GM12878 (cell line): ENCODE measurements around the gene PNPLA5. TPM values are rescaled to one million over a fixed set of nuclear protein-coding genes. Genes with fewer than 3 reads are reported as not detected.

Experiments used
- ATAC-seq: fragments of 200-7000 bp; cut with Tn5 transposase; 3 replicates; pipeline ENCODE4 v1.9.1; 2020; ENCODE audit warnings: mild to moderate bottlenecking, moderate library complexity
- BruUV-seq: library from RNA; stranded (reverse); fragments of 400-500 nt; replicated peaks from 2 replicates; lab custom pipeline; 2021; lab: Mats Ljungman, UMichigan
- CTCF ChIA-PET: fragments of 300-600 bp; sonication (Branson Sonifier 250); formaldehyde crosslinking; extraction: SDS; loops from one replicate; lab custom pipeline; 2021; ENCODE audit warnings: inconsistent platforms; lab: Yijun Ruan, JAX
- POLR2A ChIA-PET: fragments of 350-600 bp; formaldehyde crosslinking; extraction: SDS; loops from one replicate; lab custom pipeline; 2021; ENCODE audit warnings: inconsistent platforms; lab: Charles Lee
- RAD21 ChIA-PET: fragments of 300-600 bp; sonication (Branson Sonifier 250); formaldehyde crosslinking; loops from one replicate; lab custom pipeline; 2023; ENCODE audit warnings: antibody characterized with exemption; ENCODE audit not compliant: unreplicated experiment; lab: Charles Lee
- SMC1A ChIA-PET: fragments of 300-600 bp; sonication (Branson Sonifier 250); formaldehyde crosslinking; loops from one replicate; lab custom pipeline; 2023; ENCODE audit not compliant: unreplicated experiment, uncharacterized antibody; lab: Charles Lee
- DNase-seq: peaks from one replicate; pipeline ENCODE4 v3.0.0-alpha.2; 2011; ENCODE audit warnings: low read depth, low spot score
- FAIRE-seq: peaks from 3 replicates; lab custom pipeline; 2011; peaks lifted over from hg19 to GRCh38; lab: Jason Lieb, UNC
- H2AFZ ChIP-seq: 2 replicates; pipeline ENCODE4 v1.6.0; 2011; ENCODE audit warnings: low read depth, low read length, control low read depth; ENCODE audit not compliant: control insufficient read depth
- H3K27ac ChIP-seq: 2 replicates; pipeline ENCODE4 v1.5.1; 2011; ENCODE audit warnings: control low read depth; ENCODE audit not compliant: control insufficient read depth, insufficient read depth
- H3K27me3 ChIP-seq, 2 experiments: replicated peaks in 1 of 2; 2 replicates each; pipeline versions ENCODE4 v1.6.0 to v1.6.1; 2011; ENCODE audit warnings: low read length in 1 of 2; ENCODE audit not compliant: control insufficient read depth in 2 of 2, insufficient read depth in 2 of 2
- H3K36me3 ChIP-seq, 2 experiments: 2 replicates each; pipeline ENCODE4 v1.5.1; 2011; ENCODE audit warnings: low read length in 1 of 2; ENCODE audit not compliant: control insufficient read depth in 2 of 2, insufficient read depth in 2 of 2
- H3K4me1 ChIP-seq: 2 replicates; pipeline ENCODE4 v1.6.1; 2011; ENCODE audit warnings: mild to moderate bottlenecking, low read length, moderate library complexity, mixed read lengths; ENCODE audit not compliant: control insufficient read depth, insufficient read depth
- H3K4me2 ChIP-seq: 2 replicates; pipeline ENCODE4 v1.6.0; 2011; ENCODE audit warnings: control low read depth; ENCODE audit not compliant: control insufficient read depth, insufficient read depth
- H3K4me3 ChIP-seq: fragments of 200-600 bp; sonication (generic); 2 replicates; pipeline ENCODE4 v1.5.1; 2016
- H3K79me2 ChIP-seq: 2 replicates; pipeline ENCODE4 v1.6.0; 2011; ENCODE audit warnings: low read length; ENCODE audit not compliant: control insufficient read depth, insufficient read depth
- H3K9ac ChIP-seq: 2 replicates; pipeline ENCODE4 v1.8.0; 2011; ENCODE audit warnings: low read length, control low read depth, mixed read lengths; ENCODE audit not compliant: control insufficient read depth, insufficient read depth
- H3K9me3 ChIP-seq: replicated peaks from 3 replicates; pipeline ENCODE4 v1.5.1; 2011; ENCODE audit warnings: mild to moderate bottlenecking, low read length; ENCODE audit not compliant: control insufficient read depth, insufficient read depth
- H4K20me1 ChIP-seq: 2 replicates; pipeline ENCODE4 v1.6.0; 2011; ENCODE audit not compliant: control insufficient read depth, insufficient read depth
- BMI1 ChIP-seq: fragments of 450-650 bp; IDR thresholded peaks from 2 replicates; pipeline ENCODE4 v1.6.1; 2016; ENCODE audit warnings: mild to moderate bottlenecking, moderate library complexity, borderline replicate concordance
- CHD4 ChIP-seq: fragments of 200-600 bp; sonication (generic); IDR thresholded peaks from 2 replicates; pipeline ENCODE4 v1.6.1; 2016; ENCODE audit warnings: mild to moderate bottlenecking
- CREB1 ChIP-seq: IDR thresholded peaks from 2 replicates; pipeline ENCODE4 v1.6.1; 2012; ENCODE audit warnings: low read depth, mild to moderate bottlenecking, inconsistent platforms
- EED ChIP-seq: sonication (generic); IDR thresholded peaks from 2 replicates; pipeline ENCODE4 v1.6.1; 2016; ENCODE audit warnings: antibody characterized with exemption, low read depth
- HDGF ChIP-seq: fragments of 450-650 bp; IDR thresholded peaks from 2 replicates; pipeline ENCODE4 v1.6.1; 2016; ENCODE audit warnings: antibody characterized with exemption
- MYB ChIP-seq: fragments of 150-350 bp; IDR thresholded peaks from 2 replicates; pipeline ENCODE4 v1.6.1; 2014; ENCODE audit warnings: mild to moderate bottlenecking, low read depth, low read length, borderline replicate concordance
- NR2C2 ChIP-seq: IDR thresholded peaks from 2 replicates; pipeline ENCODE4 v1.6.1; 2011; ENCODE audit warnings: borderline replicate concordance, low read depth; ENCODE audit not compliant: control insufficient read depth, insufficient read length
- SMARCA5 ChIP-seq: fragments of 450-650 bp; IDR thresholded peaks from 2 replicates; pipeline ENCODE4 v1.6.1; 2017; ENCODE audit warnings: mild to moderate bottlenecking
- TBL1XR1 ChIP-seq: IDR thresholded peaks from 2 replicates; pipeline ENCODE4 v1.6.1; 2012; ENCODE audit warnings: low read depth, low read length, improper control_type of control experiment
- ZNF217 ChIP-seq: fragments of 450-650 bp; IDR thresholded peaks from 2 replicates; pipeline ENCODE4 v1.6.1; 2017; ENCODE audit warnings: antibody characterized with exemption, mild to moderate bottlenecking
- WGBS: methylation state at CpG from one replicate; pipeline ENCODE4 v1.1.6; 2016; ENCODE audit warnings: low lambda C conversion rate; ENCODE audit not compliant: insufficient replicate concordance, insufficient coverage; ENCODE audit errors: missing lambda C conversion rate; 5-methylcytosine and 5-hydroxymethylcytosine counted together
- in situ Hi-C: fragments of 300-500 bp; cut with MboI; formaldehyde crosslinking; loops from 9 replicates; pipeline ENCODE4 v1.14.3; 2018; ENCODE audit warnings: mixed read lengths
- intact Hi-C: fragments of 100-400 bp; cut with micrococcal nuclease; formaldehyde crosslinking; loops from one replicate; pipeline ENCODE4 v1.14.2; 2022; ENCODE audit not compliant: unreplicated experiment
- polyA plus RNA-seq, 11 experiments: library from polyadenylated mRNA; depleted of rRNA in 4 of 11; unstranded in 6 of 11; stranded (reverse) in 5 of 11; fragments of >200 nt; fragmentation: Nextera tagmentation in 4 of 11; fragmentation: Illumina TruSeq in 1 of 11; extraction: Ambion mirVana in 4 of 11; extraction: Trizol in 1 of 11; gene quantifications; 1 replicate in 1 of 11; 2 replicates in 10 of 11; pipeline versions ENCODE4 v1.2.1 to v1.2.3, GENCODE V29; 2011 to 2016; ENCODE audit warnings: inconsistent platforms in 2 of 11, missing spikeins in 2 of 11, low read depth in 1 of 11
- total RNA-seq, 4 experiments: library from RNA; depleted of rRNA in 3 of 4; stranded (reverse); fragments of >200 nt in 3 of 4; fragmentation: Illumina TruSeq in 1 of 4; extraction: Trizol in 1 of 4; gene quantifications; 2 replicates each; pipeline versions ENCODE4 v1.2.1 to v1.2.3, GENCODE V29; 2013 to 2021
- TF ChIP-seq, protein P1 (sequence below): IDR thresholded peaks from 2 replicates; pipeline ENCODE4 v1.6.1; 2012; ENCODE audit warnings: low read length, inconsistent platforms
- TF ChIP-seq, protein P2 (sequence below): IDR thresholded peaks from 2 replicates; pipeline ENCODE4 v1.6.1; 2012; ENCODE audit warnings: improper control_type of control experiment, low read depth, low read length; ENCODE audit not compliant: insufficient replicate concordance
- TF ChIP-seq, protein P3 (sequence below): fragments of 450-650 bp; formaldehyde crosslinking; IDR thresholded peaks from 2 replicates; pipeline ENCODE4 v1.5.0; 2022; ENCODE audit warnings: mild to moderate bottlenecking, missing genetic modification characterization

PNPLA5 gene
- total and polyA plus RNA-seq, 10 of the 15 experiments (the other 5 are each of a cell fraction or from before 2014, with no cell fraction given), result not detected

DNA sequence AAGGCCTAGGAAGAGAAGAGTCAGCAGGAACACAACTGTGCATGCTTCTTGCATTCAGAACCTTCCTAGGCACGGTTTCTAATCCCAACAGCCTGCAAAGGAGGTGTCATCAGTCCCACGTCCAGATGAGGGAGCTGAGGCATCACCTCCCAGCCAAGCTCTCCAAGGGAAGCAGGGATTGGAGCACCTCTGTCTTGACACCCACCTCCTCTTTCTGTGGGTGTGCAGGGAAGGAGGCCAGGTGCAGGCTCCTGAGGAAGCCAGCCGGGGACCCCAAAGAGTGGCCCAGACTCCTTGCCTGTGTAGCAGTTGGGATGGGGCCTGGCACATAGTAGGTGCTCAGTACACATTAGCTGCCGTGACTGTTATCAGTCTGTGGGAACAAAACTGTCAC, 2.0 kb downstream of the PNPLA5 start:
- Histone ChIP-seq H3K36me3 (no peaks in the 10 kb centered on the region), H3K79me2 (no peaks in the 10 kb centered on the region), H3K27ac (no peak overlapping the region), H3K4me3 (no peak overlapping the region), H3K4me1 (peaks cover under 1% of the 10 kb centered on the region), H3K4me2 (no peak overlapping the region), H3K9me3 (no peaks in the 10 kb centered on the region), H3K27me3 (peaks cover 11% of the 10 kb centered on the region in 2 experiments), H2AFZ (no peak overlapping the region), H3K9ac (no peak overlapping the region), H4K20me1 (no peaks in the 10 kb centered on the region; the same call in 1 of the 2 replicates)
- ChIA-PET POLR2A (no interaction called here), CTCF (interaction anchor here (1.4 kb wide), 1 partner anchor 56 kb away, joined by 3 read pairs; no protein-coding TSS in a partner anchor), RAD21 (no interaction called here), SMC1A (no interaction called here)
- in situ Hi-C loops, result no loop called here
- DNase-seq, result no peak
- no peak for ATAC-seq
- no peak for TF ChIP-seq HDGF
- no peak for TF ChIP-seq NR2C2
- TF ChIP-seq, protein P1, sequence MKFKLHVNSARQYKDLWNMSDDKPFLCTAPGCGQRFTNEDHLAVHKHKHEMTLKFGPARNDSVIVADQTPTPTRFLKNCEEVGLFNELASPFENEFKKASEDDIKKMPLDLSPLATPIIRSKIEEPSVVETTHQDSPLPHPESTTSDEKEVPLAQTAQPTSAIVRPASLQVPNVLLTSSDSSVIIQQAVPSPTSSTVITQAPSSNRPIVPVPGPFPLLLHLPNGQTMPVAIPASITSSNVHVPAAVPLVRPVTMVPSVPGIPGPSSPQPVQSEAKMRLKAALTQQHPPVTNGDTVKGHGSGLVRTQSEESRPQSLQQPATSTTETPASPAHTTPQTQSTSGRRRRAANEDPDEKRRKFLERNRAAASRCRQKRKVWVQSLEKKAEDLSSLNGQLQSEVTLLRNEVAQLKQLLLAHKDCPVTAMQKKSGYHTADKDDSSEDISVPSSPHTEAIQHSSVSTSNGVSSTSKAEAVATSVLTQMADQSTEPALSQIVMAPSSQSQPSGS, result no peak
- no peak for TF ChIP-seq SMARCA5
- TF ChIP-seq BMI1, result no peak
- TF ChIP-seq, protein P2, sequence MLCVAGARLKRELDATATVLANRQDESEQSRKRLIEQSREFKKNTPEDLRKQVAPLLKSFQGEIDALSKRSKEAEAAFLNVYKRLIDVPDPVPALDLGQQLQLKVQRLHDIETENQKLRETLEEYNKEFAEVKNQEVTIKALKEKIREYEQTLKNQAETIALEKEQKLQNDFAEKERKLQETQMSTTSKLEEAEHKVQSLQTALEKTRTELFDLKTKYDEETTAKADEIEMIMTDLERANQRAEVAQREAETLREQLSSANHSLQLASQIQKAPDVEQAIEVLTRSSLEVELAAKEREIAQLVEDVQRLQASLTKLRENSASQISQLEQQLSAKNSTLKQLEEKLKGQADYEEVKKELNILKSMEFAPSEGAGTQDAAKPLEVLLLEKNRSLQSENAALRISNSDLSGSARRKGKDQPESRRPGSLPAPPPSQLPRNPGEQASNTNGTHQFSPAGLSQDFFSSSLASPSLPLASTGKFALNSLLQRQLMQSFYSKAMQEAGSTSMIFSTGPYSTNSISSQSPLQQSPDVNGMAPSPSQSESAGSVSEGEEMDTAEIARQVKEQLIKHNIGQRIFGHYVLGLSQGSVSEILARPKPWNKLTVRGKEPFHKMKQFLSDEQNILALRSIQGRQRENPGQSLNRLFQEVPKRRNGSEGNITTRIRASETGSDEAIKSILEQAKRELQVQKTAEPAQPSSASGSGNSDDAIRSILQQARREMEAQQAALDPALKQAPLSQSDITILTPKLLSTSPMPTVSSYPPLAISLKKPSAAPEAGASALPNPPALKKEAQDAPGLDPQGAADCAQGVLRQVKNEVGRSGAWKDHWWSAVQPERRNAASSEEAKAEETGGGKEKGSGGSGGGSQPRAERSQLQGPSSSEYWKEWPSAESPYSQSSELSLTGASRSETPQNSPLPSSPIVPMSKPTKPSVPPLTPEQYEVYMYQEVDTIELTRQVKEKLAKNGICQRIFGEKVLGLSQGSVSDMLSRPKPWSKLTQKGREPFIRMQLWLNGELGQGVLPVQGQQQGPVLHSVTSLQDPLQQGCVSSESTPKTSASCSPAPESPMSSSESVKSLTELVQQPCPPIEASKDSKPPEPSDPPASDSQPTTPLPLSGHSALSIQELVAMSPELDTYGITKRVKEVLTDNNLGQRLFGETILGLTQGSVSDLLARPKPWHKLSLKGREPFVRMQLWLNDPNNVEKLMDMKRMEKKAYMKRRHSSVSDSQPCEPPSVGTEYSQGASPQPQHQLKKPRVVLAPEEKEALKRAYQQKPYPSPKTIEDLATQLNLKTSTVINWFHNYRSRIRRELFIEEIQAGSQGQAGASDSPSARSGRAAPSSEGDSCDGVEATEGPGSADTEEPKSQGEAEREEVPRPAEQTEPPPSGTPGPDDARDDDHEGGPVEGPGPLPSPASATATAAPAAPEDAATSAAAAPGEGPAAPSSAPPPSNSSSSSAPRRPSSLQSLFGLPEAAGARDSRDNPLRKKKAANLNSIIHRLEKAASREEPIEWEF, result no peak
- TF ChIP-seq ZNF217, result no peak
- no peak for TF ChIP-seq CHD4
- TF ChIP-seq EED, result no peak
- TF ChIP-seq, protein P3, sequence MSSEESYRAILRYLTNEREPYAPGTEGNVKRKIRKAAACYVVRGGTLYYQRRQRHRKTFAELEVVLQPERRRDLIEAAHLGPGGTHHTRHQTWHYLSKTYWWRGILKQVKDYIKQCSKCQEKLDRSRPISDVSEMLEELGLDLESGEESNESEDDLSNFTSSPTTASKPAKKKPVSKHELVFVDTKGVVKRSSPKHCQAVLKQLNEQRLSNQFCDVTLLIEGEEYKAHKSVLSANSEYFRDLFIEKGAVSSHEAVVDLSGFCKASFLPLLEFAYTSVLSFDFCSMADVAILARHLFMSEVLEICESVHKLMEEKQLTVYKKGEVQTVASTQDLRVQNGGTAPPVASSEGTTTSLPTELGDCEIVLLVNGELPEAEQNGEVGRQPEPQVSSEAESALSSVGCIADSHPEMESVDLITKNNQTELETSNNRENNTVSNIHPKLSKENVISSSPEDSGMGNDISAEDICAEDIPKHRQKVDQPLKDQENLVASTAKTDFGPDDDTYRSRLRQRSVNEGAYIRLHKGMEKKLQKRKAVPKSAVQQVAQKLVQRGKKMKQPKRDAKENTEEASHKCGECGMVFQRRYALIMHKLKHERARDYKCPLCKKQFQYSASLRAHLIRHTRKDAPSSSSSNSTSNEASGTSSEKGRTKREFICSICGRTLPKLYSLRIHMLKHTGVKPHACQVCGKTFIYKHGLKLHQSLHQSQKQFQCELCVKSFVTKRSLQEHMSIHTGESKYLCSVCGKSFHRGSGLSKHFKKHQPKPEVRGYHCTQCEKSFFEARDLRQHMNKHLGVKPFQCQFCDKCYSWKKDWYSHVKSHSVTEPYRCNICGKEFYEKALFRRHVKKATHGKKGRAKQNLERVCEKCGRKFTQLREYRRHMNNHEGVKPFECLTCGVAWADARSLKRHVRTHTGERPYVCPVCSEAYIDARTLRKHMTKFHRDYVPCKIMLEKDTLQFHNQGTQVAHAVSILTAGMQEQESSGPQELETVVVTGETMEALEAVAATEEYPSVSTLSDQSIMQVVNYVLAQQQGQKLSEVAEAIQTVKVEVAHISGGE (CRISPR knock-in tag), result no peak
- no peak for TF ChIP-seq TBL1XR1
- no peak for TF ChIP-seq MYB
- TF ChIP-seq CREB1, result no peak
- intact Hi-C loops, result loop anchor here (10.0 kb wide), 1 partner anchor 145 kb away; no protein-coding TSS in a partner anchor
- 12% methylated on average over 4 of the region's 4 CpGs for WGBS
- no peak for FAIRE-seq
- no TSS peak for BruUV-seq
